Esophagus muscularis mucosa (tissue), 4 donors: Measurements from ENCODE around the gene PPP3CB. TPM values are rescaled to one million over a fixed set of nuclear protein-coding genes. Genes with fewer than 3 reads are reported as not detected.

ENCODE experiments used
- DNase-seq: peaks from one replicate; pipeline ENCODE4 v3.0.0-alpha.2; 2017; ENCODE audit errors: extremely low spot score
- H3K27ac ChIP-seq, 4 donors: fragments of 200-600 bp; sonication (generic); replicated peaks in 1 of 4; 1 replicate in 3 of 4; 2 replicates in 1 of 4; pipeline ENCODE4 v1.5.1; 2016 to 2019; ENCODE audit warnings: mild to moderate bottlenecking in 1 of 4
- H3K27me3 ChIP-seq, 4 donors: fragments of 200-600 bp; sonication (generic); one replicate each; pipeline versions ENCODE4 v1.5.1 to v1.6.0; 2016 to 2019
- H3K36me3 ChIP-seq, 4 donors: fragments of 200-600 bp; sonication (generic); one replicate each; pipeline ENCODE4 v1.5.1; 2016 to 2019
- H3K4me1 ChIP-seq, 4 donors: fragments of 200-600 bp; sonication (generic); one replicate each; pipeline ENCODE4 v1.5.1; 2016 to 2019
- H3K4me3 ChIP-seq, 4 donors: fragments of 200-600 bp; sonication (generic); 1 replicate in 2 of 4; 2 replicates in 2 of 4; pipeline ENCODE4 v1.5.1; 2016 to 2019; ENCODE audit warnings: mild to moderate bottlenecking in 4 of 4, moderate library complexity in 1 of 4
- H3K9me3 ChIP-seq, 4 donors: fragments of 200-600 bp; sonication (generic); 1 replicate in 3 of 4; 2 replicates in 1 of 4; pipeline ENCODE4 v1.5.1; 2016 to 2019
- EP300 ChIP-seq: sonication (generic); formaldehyde crosslinking; IDR thresholded peaks from one replicate; pipeline ENCODE4 v1.6.1; 2017; ENCODE audit warnings: antibody characterized with exemption
- POLR2A ChIP-seq: fragments of 450-650 bp; IDR thresholded peaks from one replicate; pipeline ENCODE4 v1.6.1; 2017; ENCODE audit warnings: antibody characterized with exemption, moderate library complexity, mild to moderate bottlenecking, low read depth
- POLR2AphosphoS5 ChIP-seq, 2 donors: sonication (generic); formaldehyde crosslinking; IDR thresholded peaks; one replicate each; pipeline ENCODE4 v1.6.1; 2017; ENCODE audit warnings: antibody characterized with exemption in 2 of 2
- WGBS: methylation state at CpG from one replicate; pipeline ENCODE4 v1.1.5; 2018; 5-methylcytosine and 5-hydroxymethylcytosine counted together
- intact Hi-C: fragments of 100-400 bp; cut with DNase I; formaldehyde crosslinking; loops from one replicate; pipeline ENCODE4 v1.15.1; 2023
- total RNA-seq, 4 donors: library from RNA; depleted of rRNA; stranded (reverse); fragments of >200 nt; gene quantifications; one replicate each; pipeline versions ENCODE4 v1.1.0 to v1.2.1, GENCODE V29; 2016
- TF ChIP-seq, protein P1 (sequence below), 3 experiments: fragments of 200-600 bp in 2 of 3; fragments of 450-650 bp in 1 of 3; sonication (generic) in 2 of 3; IDR thresholded peaks; one replicate each; pipeline ENCODE4 v1.5.1; 2017 to 2019; ENCODE audit warnings: antibody characterized with exemption in 3 of 3, mild to moderate bottlenecking in 2 of 3, moderate library complexity in 1 of 3

The PPP3CB gene
- total RNA-seq, 4 donors from 2014 or later = 67.1 to 106 (median 71.6) TPM

DNA sequence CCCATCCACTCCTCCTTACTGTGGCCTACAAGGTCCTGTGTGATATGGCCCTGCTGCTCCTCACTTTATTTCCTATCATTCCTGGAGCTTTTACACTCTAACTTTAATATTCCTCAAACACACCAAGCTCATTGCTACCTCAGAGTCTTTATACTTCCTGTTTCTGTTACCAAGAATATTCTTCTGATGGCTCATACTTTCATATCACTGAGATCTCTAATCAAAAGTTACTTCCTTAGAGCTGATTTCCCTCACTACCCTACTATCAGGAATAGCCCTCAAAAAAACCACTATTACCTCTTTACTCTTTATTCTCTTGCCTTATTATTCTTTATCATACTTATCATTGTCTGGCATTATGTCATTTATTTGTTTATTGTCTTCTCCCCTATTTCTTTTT, 5.8 kb upstream of the PPP3CB start:
- TF ChIP-seq POLR2A (no peak), EP300 (no peak), POLR2AphosphoS5 (IDR thresholded peaks at IDR 0.05) (no peak)
- TF ChIP-seq, protein P1, sequence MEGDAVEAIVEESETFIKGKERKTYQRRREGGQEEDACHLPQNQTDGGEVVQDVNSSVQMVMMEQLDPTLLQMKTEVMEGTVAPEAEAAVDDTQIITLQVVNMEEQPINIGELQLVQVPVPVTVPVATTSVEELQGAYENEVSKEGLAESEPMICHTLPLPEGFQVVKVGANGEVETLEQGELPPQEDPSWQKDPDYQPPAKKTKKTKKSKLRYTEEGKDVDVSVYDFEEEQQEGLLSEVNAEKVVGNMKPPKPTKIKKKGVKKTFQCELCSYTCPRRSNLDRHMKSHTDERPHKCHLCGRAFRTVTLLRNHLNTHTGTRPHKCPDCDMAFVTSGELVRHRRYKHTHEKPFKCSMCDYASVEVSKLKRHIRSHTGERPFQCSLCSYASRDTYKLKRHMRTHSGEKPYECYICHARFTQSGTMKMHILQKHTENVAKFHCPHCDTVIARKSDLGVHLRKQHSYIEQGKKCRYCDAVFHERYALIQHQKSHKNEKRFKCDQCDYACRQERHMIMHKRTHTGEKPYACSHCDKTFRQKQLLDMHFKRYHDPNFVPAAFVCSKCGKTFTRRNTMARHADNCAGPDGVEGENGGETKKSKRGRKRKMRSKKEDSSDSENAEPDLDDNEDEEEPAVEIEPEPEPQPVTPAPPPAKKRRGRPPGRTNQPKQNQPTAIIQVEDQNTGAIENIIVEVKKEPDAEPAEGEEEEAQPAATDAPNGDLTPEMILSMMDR (IDR thresholded peaks at IDR 0.05) = no peak
- Histone ChIP-seq H3K36me3 (peaks cover 21 to 89% (median 65%) of the 10 kb centered on the region in 4 donors), H3K4me1 (peaks cover 3 to 12% (median 7%) of the 10 kb centered on the region in 4 donors), H3K27me3 (no peaks in the 10 kb centered on the region), H3K4me3 (no peak overlapping the region), H3K9me3 (no peaks in the 10 kb centered on the region), H3K27ac (no peak overlapping the region)
- intact Hi-C loops = no loop called here
- DNase-seq = no peak

DNA sequence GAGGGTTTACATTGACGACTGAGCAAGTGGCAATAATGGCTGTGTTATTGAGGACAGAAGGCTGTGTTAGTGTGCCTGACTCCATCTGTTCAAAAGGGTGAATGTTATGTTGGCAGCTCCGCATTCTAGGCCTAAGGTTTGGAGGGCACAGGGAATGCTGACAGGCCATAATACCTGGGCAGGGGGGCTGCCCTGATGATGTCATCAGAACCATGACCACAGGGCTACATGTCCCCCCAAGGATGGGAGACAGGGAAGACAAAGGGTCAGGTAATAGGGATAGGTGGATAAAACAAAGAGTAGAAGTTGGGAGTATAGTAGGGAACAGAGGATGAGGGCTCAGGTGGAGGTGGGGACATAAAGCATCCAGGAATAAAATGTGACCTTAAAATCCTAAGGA, 1.8 kb upstream of the PPP3CB start:
- peaks cover 11 to 55% (median 45%) of the 10 kb centered on the region in 4 donors for H3K36me3 ChIP-seq
- intact Hi-C loops = no loop called here

DNA sequence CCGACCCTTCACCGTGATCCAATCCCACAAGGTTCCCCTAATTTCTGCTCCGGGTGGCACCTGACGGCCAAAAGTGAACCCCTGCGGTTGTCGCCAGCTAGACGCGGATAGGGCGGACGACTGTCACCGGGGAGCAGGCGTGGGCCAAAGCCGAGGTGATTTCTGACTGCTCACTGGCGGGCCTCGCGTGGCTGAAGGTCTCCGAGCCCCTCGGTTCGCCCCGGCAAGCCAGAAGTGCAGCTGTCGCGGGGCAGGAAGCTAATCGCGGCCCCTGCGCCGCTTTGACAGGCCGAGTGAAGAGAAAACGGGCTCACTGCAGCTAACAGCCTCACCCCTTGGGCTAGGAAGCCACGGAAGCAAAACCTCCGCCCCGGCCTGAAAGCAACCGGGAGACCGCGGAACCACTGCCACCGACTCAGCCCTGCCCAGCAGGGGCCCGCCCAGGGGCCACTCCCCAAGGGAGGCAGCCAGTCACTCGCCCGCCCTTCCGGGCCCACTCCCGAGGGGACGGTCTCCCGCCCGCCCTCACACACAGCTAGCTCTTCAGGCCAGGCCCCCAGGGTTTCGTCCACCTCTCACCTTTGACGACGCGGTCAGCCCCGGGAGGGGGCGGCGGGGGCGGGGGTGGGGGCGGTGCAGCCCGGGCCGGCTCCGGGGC, 469 bp downstream of the PPP3CB start:
- 0% methylated on average over 19 of the region's 55 CpGs for WGBS
- Histone ChIP-seq H3K9me3 (no peaks in the 10 kb centered on the region), H3K4me3 (peak overlapping the region; percentile 72 to 92 (median 85)), H3K4me1 (peaks cover 26 to 63% (median 57%) of the 10 kb centered on the region in 4 donors), H3K27me3 (no peaks in the 10 kb centered on the region), H3K27ac (peak overlapping the region; percentile 95 to 96 (median 96)), H3K36me3 (peaks cover 11 to 36% (median 30%) of the 10 kb centered on the region in 4 donors)
- peak; percentile 95 for DNase-seq
- TF ChIP-seq POLR2A = peak; percentile 61
- no peak for TF ChIP-seq EP300
- peak; percentile 42 to 83 for TF ChIP-seq POLR2AphosphoS5 (IDR thresholded peaks at IDR 0.05)
- intact Hi-C loops = no loop called here

More for the DNA sequence above, 1.8 kb upstream of the PPP3CB start:
- H3K4me1 ChIP-seq = peaks cover 26 to 41% (median 36%) of the 10 kb centered on the region in 4 donors
- H3K4me3 ChIP-seq = no peak overlapping the region
- H3K9me3 ChIP-seq = no peaks in the 10 kb centered on the region
- no peak for DNase-seq
- TF ChIP-seq EP300 (no peak), POLR2A (no peak), POLR2AphosphoS5 (IDR thresholded peaks at IDR 0.05) (no peak)
- TF ChIP-seq, protein P1 (IDR thresholded peaks at IDR 0.05) = no peak
- H3K27ac ChIP-seq = no peak overlapping the region
- no peaks in the 10 kb centered on the region for H3K27me3 ChIP-seq
- 89% methylated on average over 2 of the region's 2 CpGs for WGBS

DNA sequence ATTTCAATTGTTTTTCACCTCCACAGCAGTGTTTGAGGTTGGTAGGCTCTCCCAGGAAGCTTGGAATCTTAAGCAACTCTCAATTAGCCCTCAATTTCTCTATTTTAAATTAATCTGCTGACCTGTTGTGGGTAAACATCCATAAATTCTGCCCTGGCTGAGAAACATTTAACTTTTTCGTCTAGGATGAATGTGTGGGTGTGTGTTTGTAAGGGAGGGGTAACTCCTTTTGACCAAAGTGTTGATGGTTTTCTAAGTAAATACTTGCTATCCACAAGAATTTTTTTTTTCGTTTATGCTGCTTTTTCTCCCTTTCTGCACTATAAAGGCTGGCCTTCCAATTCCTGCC, 973 bp downstream of the PPP3CB start:
- H3K27me3 ChIP-seq = no peaks in the 10 kb centered on the region
- H3K36me3 ChIP-seq = peaks cover 11 to 31% (median 25%) of the 10 kb centered on the region in 4 donors
- H3K4me3 ChIP-seq = peak overlapping the region; percentile 72 to 92 (median 85)
- TF ChIP-seq EP300 (no peak), POLR2AphosphoS5 (IDR thresholded peaks at IDR 0.05) (no peak), POLR2A (no peak)
- TF ChIP-seq, protein P1 (IDR thresholded peaks at IDR 0.05) = no peak
- intact Hi-C loops = loop anchor here (5.0 kb wide), 1 partner anchor 38 kb away; no protein-coding TSS in a partner anchor
- H3K9me3 ChIP-seq = no peaks in the 10 kb centered on the region
- peak overlapping the region; percentile 95 to 96 (median 96) for H3K27ac ChIP-seq
- WGBS = 0% methylated on average over 2 of the region's 2 CpGs
- no peak for DNase-seq
- H3K4me1 ChIP-seq = peaks cover 26 to 67% (median 63%) of the 10 kb centered on the region in 4 donors

DNA sequence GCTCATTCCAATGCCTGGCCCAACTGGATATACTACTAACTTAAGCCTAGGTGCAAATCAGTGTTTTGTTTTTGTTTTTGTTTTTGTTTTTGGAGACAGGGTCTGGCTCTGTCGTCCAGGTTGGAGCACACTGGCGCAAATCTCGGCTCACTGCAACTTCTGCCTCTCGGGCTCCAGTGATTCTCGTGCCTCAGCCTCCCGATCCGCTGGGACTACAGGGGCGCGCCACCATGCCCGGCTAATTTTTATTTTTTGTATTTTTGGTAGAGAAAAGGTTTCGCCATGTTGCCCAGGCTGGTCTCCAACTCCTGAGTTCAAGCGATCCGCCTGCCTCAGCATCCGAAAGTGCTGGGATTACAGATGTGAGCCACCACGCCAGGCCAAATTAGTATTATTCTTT, 1.6 kb downstream of the PPP3CB start:
- no peak for DNase-seq
- H3K27me3 ChIP-seq = no peaks in the 10 kb centered on the region
- H3K4me1 ChIP-seq = peaks cover 26 to 72% (median 64%) of the 10 kb centered on the region in 4 donors
- H3K4me3 ChIP-seq = peak overlapping the region; percentile 72 to 92 (median 85)
- no peak for TF ChIP-seq POLR2AphosphoS5 (IDR thresholded peaks at IDR 0.05)
- TF ChIP-seq, protein P1 (IDR thresholded peaks at IDR 0.05) = no peak
- TF ChIP-seq EP300 = no peak
- no peak for TF ChIP-seq POLR2A
- WGBS = 96% methylated on average over 15 of the region's 15 CpGs
- intact Hi-C loops = loop anchor here (5.0 kb wide), 1 partner anchor 37 kb away; no protein-coding TSS in a partner anchor
- peaks cover 11 to 24% (median 19%) of the 10 kb centered on the region in 4 donors for H3K36me3 ChIP-seq
- H3K9me3 ChIP-seq = no peaks in the 10 kb centered on the region
- H3K27ac ChIP-seq = peak overlapping the region in 1 of 4 donors; percentile 96
